Medulla oblongata (tissue), 1 donor: ENCODE data around the gene ILK.

Experiments used
- DNase-seq: peaks from one replicate; pipeline ENCODE4 v3.0.0-alpha.2; 2015; ENCODE audit errors: extremely low spot score

Gene ILK

DNA sequence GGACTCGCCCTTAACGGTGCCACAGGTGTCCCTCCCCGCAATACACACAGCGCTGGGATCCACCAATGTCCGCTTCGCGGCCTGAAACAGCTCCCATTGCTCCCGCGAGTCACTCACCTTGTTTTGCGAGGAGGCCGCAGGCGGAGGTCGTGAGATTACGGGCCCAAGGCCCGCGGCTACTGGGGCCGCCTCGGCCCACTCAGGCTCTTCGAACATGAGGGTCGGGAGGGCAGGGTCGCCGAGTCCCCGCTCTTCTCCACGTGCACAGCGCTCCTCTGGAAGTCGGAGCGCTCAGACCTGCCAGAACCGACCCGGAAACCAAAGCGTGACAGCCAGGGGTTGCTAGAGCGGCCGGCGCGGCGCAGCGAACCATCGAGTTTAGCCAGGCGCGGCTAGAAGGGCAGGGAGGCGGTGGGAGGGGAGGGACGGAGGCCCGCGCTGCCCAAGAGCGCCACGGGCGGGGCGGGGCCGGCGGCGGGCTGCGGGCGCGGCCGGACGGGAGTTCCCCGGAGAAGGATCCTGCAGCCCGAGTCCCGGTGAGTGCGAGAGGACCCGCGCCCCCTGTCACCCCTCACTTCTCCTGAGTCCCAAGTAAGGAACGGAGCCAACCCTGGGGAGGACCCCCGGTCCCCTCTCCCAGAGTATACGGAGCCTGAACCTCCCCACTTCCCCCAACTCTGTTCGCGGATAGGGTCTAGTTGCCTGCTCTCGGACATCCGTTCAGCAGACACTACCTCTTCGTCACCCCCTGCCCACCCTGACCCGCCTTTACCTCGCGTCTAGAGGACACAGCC, at the start of gene ILK, which contains the start of gene RRP8:
Gene ILK, plus strand, starts transcription at position 488 of the 794 bp plus-strand sequence. CDS start 498 bp downstream, outside the sequence.
Gene RRP8, minus strand, starts transcription at position 330 of the 794 bp plus-strand sequence. Its CDS starts 114 bp downstream, at position 216.
- peak; percentile 91 for DNase-seq

DNA sequence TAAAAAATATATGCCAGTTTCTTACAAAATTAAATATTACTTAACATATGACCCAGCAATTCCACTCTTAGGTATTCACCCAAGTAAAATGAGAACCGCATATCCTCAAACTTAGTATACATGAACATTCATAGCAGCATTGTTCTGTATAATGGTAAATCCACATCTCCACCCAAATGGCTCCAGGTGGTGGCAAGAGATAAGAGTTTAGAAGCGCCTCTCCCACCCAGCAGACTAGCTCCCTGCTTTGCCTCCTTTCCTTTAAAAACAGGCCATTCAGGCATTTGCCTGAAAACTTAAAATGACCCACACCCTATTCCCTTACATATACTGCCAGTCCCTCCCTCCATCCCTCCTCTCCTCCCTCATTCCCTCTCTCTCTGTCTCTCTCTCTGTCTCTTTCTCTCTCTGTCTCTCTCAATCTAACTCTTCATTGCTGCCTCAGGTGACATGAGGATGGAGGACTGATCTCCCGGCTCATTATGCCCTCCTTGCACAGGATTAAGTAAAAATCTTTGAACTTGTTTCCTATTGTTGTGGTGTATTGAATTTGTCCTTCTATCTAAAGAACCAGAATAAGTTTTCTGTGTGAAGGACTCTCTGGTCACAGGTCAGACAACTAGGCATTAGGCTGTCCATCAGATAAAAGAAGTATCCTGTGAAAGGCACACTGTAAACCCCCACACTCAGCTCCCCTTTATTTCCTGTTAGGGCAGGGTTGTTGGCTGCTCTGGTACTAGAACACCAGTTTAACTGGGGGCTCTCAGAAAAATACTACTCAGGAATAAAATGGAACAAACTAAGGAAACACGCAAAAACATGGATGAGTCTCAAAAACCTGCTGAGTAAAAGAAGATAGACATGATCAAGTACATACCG, 48.5 kb upstream of the ILK start:
- DNase-seq = no peak

DNA sequence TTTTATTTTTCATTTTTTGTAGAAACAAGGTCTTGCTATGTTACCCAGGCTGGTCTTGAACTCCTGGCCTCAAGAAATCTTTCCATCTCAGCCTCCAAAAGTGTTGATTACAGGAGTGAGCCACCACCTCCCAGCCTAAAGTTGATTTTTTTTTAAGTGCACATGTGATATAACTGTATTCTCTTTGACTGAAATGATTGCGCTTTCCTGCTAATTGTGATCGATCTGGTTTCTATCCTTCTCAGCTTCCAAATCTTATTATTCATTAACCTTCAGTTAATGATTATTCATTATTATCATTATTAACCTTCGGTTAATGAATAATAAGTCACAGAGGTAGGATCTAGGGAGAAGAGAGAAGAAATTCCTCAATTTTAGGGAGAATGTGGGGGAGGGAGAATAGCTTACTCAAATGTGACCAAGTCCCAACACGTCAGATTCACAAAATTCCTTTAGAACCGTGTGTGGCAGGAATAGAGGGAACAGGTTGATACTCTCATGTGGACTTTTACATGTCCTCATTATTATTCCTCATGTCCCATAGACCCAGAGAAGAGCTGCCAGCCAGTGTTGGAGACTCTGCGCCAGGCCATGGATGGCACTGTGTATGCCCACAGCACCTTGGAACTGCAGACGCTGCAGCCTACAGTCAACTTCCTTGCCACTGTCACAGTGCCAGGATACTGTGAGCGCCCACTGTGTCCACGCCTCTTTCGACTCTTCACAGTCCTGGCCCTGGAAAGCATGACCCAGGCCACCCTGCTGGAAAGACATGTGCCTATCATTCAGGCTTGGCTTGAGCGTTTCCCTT, 47.2 kb upstream of the ILK start:
- no peak for DNase-seq

DNA sequence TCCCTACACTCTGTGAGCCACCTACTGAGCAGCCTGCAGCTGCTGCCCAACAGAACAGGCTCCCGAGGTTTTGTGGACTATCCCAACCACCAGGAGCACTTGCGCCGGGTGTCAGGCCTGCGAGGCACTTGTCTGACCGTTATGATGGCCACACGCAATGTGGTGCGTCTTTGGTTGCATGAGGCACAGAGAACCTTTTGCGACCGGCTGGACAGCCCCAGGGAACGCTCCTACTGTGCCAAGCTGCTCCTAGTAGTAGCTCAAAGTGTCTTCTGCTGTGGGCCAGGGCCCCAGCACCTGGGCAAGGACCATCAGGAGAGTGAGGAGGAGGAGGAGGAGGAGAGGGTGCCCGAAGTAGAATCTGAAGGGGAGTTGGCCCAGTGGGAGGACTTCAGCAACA, 46.5 kb upstream of the ILK start:
- DNase-seq = no peak

DNA sequence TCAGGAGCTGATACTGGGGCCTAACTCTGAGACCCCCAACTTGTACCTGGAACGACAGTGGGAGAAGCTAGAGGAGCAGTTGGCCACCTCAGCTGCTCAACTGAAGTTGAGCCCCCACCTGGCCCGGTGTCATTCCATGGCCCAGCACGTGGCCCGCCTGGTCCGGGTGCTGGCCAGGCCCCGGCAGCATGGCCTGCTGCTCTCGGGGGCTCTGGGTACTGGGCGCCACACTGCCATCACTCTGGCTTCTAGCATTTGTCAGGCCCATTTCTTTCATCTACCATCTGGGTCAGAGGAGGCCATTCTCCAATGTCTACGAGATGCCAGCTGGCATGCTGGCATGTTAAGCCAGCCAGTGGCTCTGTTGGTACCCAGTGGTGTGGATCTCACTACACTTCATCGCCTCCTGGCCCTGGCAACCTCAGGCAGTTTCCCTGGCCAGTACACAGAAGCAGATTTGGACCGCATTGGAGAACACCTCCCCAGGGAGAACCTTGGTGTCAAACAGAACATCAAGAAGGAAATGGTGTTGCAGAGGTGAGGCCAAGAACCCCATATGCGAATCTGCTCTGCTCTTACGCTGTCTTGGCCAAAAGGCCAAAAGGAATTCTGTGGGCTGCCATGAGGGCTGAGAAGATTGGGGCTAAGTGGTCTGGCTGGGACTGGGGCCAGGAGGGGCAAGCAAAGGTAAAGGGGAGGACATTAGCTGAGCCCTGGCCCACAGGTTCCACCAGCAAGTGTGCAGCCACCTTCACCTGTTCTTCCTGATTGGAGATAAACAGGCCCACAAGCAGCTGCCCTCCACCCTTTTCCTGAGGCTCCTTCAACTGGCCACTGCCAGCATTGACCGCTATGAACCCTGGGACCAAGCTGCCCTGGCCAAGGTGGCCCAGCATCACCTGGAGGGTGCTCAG, 45.6 kb upstream of the ILK start:
- DNase-seq = no peak

DNA sequence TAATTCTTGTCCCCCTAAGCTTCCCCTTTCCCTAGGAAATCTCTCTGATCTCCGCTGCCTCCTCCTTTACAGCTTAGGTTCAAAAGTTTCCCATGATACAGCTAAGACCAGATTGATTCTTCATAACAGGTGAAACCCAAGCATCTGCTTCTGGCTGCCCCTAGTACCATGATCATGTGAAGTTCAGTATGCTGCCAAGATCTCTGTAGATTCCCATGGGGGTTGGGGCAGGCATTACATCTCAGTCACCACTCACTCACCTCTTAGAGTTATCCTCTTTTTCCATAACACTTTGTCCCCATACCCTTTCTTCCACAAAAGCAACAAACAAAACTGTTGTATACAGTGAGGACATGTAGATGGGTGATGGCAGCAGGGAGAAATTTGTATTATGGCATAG, 44.2 kb upstream of the ILK start:
- no peak for DNase-seq

DNA sequence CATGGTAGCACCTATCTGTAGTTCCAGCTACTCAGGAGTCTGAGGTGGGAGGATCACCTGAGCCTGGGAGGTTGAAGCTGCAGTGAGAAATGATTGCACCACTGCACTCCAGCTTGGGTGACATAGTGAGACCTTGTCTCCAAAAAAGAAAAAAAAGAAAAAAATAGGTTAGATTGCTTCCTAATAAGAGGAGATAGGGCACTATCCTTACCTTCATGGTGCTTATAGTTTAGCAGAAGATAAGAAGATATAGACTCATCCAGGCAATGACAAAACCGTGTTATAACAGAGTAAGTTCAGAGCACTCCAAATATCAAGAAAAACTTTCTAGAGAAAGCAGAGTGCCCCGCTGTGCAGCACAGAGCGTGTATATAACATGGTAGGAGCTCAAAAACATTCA, 42.3 kb upstream of the ILK start:
- DNase-seq = no peak

DNA sequence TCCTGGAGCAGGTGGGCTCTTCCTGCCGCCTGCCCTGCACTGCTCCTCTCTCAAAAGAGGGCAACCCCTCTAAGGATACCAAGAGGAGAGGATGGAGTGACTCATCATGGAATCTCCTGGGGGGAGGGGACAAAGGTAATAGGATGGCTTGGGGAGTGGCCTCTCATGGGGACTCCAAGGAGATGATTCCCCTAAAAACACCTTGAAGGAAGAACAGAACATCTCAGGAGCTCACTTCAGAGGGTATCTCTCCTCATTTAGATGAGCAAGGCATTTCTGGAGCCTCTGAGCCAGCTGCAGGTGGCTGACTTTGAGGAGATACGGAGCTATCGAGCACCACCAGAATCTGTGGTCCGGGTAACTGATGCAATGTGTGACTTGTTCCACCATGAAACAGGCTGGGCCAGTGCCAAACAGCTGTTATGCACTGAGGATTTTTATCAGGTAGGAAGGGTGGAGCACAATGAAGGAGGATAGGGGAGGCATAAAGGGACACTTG, 40.4 kb upstream of the ILK start:
- DNase-seq = no peak

DNA sequence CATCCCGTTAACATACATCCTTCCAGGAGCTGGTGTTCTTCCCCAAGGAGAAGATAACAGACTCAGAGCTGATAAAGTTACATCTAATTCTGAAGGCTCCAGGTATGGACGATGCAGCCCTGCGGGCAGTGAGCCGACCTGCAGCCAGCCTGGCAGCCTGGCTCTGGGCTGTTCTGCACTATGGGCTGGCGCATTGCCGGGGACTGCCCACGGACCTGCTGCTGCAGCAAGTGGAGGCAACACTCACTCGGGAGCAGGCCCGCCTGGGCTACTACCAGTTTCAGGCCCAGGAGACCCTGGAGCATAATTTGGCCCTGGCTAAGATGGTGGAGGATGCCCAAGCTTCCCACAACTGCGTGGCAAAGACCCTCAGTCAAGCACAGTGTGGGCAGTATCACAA, 39.9 kb upstream of the ILK start:
- no peak for DNase-seq

DNA sequence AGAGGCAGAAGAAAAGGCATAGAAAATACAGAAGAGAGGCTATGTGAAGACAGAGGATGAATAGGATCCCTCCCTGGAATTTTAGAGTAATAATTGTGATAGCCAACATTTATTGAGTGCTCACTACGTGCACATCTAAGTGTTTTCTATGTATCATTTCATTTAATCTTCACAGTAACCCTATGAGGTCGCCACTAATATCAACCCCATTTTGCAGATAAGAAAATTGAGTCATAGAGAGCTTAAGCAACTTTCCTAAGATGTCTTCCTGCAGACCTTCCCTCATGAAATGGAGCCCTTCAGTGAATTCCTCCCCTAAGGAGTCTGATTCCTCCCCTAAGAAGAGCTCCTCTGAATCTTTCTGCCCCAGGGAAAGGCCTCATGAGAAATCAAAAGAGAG, 38.2 kb upstream of the ILK start:
- DNase-seq = no peak

DNA sequence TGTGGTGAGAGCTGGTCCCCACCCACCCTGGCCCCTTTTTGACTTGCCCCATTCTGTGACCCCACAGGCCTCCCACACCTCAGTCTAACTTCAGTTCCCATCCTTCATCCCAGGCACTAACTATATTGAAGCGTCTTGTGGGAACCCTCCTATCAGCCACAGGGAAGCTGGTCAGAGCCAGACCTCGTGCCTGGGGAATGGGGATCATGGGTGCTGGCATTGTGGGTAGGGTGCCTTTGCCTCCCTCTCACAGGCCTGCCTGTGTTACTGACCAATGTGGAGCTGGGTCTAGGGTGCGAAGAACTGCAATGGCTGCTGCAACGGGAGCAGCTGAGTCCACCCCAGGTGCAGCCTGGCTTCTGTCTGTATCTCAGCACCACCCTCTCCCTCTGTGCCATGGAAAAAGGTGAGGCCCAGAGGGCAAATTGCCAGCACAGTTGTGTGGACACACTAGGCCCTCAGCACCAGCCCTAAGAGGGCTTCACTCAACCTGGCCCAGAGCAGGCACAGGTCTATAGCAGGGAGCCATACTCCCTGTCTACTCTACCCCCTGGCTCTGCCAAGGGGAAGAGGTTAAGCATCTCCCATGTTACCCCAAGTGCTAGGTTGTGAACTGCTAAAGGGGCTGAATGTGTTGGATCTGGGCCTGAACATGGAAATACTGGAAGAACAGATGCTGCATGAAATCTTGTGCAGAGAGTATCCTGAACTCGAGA, 37.4 kb upstream of the ILK start:
- no peak for DNase-seq

DNA sequence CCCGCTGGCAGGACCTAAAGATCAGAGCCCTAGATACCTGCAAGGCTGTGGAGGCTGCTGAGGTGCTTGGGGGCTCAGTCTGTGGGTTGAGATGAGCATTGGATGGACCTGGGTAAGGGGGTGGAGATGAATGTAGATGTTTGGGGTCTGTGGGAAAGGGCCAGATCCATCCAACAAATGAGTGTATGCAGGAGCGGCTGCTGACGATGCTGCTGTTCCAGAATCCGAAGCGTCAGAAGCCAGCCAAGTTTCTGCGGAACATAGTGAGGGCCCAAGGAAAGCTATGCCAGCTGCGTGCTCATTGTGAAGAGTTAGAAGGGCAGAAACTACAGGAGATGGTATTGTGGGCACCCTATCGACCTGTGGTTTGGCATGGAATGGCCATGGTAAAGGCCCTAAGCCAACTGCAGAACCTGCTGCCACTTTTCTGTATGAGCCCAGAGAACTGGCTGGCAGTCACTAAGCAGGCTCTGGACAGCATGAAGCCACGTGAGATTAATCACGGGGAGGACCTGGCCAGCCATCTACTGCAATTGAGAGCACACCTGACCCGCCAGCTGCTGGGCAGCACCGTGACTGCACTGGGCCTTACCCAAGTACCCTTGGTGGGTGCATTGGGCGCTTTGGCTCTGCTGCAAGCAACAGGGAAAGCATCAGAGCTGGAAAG, 36.7 kb upstream of the ILK start:
- peak; percentile 33 for DNase-seq

DNA sequence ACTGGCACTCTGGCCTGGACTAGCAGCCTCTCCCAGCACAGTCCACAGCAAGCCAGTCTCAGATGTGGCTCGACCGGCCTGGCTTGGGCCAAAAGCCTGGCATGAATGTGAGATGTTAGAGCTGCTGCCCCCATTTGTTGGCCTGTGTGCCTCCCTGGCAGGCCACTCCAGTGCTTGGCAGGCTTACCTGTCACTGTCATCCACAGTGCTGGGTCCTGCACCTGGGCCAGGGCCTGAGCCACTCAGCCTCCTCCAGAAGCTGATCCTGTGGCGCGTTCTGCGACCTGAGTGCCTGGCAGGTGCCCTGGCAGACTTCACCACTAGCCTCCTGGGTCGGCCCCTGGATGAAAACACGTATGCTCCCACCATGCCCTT, 36.2 kb upstream of the ILK start:
- DNase-seq = peak; percentile 14

DNA sequence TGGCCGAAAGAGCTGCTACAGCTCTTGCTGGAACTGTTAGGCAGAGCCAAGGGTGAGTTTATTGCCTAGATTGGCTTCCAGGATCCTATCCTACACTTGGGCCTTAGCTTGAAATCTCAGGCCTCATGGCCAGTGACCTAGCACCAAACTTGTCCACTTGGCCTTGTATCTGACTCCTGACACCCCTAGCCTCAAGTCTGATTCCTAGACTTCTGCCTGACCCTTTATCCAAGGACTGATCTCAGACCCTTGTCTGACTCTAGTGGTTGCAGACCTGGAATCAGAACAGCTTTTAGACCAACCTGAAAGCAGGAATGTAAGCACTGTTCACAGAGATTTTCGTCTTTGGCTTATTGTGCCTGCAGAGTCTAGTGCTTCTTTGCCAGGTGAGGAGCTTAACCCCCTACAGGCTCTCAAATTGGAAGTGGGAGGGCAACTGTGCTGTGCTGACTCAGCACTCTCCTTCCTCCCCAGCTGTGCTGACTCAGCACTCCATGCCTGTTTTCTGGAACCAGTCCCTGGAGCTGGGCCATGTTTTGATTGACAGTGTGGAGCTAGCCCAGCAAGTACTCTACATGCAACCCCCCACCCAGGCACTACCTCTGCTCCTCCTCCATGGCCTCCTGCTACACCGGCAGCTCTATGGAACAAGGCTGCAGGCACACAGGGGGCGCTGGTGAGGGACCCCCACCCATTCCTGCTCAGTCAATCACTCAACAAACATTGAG, 35.2 kb upstream of the ILK start:
- peak; percentile 47 for DNase-seq

DNA sequence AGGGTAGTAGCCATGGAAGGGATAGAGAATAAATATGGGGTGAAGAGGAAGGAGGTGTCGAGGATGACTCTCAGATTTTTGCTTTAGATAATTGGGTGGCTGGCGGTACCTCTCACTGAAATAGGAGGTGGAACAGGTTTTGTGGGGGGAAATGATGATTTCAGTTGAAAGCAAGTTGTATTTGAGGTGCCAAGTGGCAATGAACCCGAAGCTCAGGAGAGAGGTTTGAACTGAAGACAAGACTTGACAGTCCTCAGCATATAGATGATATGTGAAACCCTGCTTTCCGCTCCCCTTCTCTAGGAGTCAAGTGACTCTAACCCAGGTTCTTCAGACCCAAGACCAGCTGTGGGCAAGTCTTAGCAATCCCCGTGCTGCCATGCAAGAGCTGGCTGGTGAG, 33.9 kb upstream of the ILK start:
- no peak for DNase-seq

DNA sequence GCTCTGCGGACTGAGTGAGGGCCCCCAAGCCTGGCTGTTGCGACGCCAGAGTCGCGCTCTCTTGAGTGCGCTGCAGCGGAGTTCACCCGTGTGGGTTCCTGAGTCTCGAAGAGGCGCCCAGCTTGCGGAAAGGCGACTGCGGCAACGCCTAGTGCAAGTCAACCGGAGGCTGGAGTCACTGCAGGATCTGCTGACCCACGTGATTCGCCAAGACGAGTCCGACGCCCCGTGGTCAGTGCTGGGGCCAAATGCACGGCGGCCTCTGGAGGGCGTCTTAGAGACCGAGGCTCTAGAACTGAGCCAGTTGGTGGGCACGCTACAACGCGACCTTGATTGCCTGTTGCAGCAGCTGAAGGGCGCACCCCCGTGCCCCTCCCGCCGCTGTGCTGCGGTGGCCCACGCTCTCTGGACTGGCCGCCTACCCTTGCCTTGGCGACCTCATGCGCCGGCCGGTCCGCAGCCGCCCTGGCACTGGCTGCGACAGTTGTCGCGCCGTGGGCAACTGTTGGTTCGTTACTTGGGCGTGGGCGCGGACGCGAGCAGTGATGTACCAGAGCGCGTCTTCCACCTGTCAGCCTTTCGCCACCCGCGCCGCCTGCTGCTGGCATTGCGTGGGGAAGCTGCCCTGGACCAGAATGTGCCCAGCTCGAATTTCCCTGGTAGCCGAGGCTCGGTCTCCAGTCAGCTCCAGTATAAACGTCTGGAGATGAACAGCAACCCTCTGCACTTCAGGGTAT, 32.7 kb upstream of the ILK start:
- DNase-seq = no peak

DNA sequence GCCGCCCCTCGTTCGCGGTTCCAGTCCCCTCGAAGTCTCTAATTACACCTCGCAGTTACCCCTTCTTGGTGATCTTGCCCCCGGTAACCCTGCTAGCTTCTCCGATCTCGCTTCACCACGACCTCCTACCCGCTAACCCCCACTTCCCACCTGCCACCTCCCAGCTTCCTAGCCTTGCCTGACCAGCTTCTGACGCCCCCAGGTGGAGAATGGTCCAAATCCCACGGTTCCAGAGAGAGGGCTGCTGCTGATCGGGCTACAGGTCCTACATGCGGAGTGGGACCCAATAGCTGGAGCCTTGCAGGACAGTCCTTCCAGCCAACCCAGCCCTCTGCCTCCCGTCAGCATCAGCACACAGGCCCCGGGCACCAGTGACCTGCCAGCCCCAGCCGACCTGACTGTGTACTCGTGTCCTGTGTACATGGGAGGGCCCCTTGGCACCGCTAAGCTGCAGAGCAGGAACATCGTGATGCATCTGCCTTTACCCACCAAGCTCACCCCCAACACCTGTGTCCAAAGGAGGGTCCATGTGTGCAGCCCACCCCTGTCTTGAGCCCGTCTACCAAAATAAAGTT, 32.1 kb upstream of the ILK start:
- no peak for DNase-seq

DNA sequence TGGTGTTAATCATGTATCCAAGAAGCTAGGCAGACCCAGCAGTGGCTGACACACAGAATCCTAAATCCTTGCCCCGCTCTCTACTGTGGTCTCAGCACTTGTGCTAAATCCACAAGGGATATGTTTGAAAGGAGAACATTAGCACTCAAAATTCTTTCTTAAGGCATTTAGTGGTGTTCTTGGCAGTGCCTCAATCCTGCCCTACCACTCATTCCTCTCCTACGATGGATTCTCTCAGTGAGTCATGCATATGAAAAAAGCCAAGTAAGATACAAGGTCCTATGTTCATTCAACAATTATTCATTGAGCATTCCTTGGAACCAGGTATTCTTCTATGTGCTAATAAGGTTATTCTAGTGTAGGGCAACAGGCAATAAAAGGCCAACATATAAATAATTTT, 31.4 kb upstream of the ILK start:
- DNase-seq = no peak
